Epithelial cell of esophagus (primary cell): ENCODE measurements around the gene SRSF1.

Source experiments
- DNase-seq: peaks from one replicate; pipeline ENCODE4 v3.0.0; 2010; ENCODE audit warnings: low read depth
- H3K4me3 ChIP-seq: 2 replicates; pipeline ENCODE4 v1.5.1; 2011; ENCODE audit warnings: mild to moderate bottlenecking, low read length, control low read depth
- TF ChIP-seq, protein P1 (sequence below): IDR thresholded peaks from 2 replicates; pipeline ENCODE4 v1.5.1; 2011; ENCODE audit warnings: low read depth, mild to moderate bottlenecking, low read length, control low read depth, inconsistent platforms; ENCODE audit not compliant: insufficient read depth; ENCODE audit errors: missing control alignments

Gene SRSF1

DNA sequence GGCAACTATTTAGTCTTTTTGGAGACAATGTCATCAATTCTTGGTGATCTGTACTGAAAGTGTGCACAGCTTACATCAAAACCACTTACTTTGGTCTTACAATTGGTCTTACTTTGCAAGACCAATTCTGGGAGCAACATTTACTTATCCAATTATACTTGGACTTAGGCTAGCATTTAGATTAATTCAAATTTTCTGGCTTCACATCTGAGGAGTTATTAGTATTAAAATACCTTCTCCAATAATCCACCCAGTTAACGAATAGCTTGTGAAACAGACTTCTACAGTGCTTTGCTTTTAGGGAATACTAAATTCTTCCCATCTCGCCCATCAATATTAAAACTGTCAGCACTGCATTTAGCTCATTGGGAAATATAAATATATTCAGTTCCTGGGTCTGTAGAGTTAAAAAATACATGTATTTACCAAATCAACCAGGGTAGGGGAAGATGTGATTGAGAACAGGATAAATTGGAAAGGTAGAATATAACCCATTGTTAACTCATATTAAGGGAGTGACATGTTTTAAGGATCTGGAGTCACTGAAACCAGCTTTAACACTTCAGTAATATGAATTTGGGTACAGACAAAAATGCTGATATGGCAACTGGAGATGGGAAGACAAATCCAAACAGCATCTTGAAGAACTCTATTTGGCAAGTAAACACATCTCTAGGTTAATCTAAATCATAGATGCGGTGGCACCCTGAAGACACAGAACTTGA lies 9.8 kb downstream of the SRSF1 start:
- TF ChIP-seq, protein P1, sequence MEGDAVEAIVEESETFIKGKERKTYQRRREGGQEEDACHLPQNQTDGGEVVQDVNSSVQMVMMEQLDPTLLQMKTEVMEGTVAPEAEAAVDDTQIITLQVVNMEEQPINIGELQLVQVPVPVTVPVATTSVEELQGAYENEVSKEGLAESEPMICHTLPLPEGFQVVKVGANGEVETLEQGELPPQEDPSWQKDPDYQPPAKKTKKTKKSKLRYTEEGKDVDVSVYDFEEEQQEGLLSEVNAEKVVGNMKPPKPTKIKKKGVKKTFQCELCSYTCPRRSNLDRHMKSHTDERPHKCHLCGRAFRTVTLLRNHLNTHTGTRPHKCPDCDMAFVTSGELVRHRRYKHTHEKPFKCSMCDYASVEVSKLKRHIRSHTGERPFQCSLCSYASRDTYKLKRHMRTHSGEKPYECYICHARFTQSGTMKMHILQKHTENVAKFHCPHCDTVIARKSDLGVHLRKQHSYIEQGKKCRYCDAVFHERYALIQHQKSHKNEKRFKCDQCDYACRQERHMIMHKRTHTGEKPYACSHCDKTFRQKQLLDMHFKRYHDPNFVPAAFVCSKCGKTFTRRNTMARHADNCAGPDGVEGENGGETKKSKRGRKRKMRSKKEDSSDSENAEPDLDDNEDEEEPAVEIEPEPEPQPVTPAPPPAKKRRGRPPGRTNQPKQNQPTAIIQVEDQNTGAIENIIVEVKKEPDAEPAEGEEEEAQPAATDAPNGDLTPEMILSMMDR: no peak
- DNase-seq: no peak
- H3K4me3 ChIP-seq: no peak overlapping the region

DNA sequence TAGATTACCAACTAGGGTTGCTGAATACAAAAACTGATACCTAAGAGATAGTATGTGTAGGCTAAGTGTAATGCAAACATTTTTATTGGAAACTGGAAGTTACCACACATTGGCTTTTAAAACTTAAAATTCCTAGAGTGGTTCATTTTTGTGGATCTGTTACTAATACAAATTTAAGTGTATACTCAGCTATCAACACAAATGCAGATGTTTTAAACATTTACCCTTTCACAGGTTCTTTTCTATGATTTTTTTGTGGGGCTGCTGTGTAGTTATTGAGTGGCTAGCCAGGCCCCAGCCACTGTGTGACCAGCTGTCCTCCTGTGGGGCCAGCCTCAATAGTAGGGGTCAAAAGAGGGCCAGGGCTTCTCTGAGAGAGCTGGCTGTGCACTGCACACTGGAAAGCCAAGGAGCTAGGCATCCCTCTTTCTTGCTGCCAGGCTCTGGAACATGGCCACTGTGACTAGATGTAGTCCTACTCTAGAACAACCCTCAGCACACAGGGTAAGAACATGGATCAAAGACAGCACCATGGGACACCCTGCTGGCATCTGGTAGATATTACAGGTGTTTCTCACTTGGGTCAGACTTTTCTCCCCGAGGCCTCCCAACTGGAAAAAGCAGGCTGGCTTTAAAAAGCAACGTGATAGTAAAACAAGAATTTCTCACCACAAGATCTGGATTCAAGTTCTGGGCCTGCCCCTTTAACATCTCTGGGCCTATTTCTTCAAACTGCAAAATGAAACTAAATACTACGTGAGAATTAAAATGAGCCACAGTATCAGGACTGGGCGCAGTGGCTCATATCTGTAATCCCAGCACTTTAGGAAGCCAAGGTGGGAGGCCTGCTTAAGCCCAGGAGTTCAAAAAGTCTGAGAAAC lies 11.7 kb downstream of the SRSF1 start:
- no peak overlapping the region for H3K4me3 ChIP-seq

DNA sequence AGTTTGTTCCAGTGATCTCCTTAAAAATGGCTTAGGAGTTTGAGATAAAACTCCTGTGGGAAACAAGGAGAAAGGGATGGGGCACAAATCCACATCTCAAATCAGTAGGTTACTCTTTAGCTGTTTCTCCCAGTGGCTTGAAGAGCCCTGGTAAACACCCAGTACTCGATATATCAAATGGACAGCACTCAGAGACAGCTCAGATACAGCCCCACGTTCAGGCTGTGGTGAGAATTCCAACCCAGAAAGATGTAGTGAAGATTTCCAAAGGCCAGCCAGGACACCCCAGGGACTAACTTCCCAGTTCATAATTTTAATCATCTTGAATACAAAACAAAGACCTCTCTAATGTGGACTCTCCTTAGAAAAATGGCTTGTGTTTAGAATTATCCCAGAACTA lies 12.6 kb downstream of the SRSF1 start:
- DNase-seq: no peak
- TF ChIP-seq, protein P1: no peak
- no peak overlapping the region for H3K4me3 ChIP-seq

More for the DNA sequence above, 11.7 kb downstream of the SRSF1 start:
- TF ChIP-seq, protein P1: peak; percentile 75
- peak; percentile 74 for DNase-seq

DNA sequence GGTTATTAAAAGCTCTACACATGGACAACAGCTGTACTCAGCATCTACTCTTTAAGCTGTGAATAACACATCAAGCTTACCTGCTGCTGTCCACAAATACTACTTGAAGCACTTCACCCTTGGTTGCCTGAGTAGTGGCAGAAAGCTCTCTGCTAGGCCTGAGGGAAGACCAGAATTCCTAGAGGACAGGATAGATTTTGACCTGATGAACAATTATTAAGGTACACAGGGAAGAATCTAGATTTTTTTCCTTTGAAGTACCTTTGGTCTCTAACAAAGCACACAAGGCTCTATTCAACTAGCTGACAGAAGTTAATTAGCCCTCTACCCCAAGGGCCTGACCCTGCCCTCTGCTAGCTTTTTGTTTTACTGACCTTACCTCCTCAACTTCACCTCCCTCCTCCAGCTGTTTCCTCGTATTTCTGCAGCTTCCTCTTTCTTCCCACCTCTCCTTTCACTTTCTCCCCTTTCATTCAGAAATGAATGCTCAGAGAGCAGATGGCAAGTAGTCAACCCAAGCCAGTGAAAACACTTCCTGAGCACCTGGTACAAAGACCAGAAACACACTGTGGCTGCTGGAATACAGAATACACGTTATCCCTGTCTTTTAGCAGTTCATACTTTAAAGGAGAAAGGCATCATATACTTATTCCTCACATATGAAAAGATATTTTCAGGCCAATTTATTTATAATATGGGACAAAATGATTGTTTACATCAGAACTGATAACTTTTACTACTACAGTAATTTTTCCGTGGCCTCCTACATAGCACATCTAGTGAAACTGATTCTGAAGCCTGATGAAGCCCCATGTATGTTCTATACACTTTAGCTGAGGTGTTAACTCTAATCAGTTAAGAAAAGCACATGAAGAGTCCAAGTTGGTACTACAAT lies 13.3 kb downstream of the SRSF1 start:
- no peak for DNase-seq
- TF ChIP-seq, protein P1: no peak
- no peak overlapping the region for H3K4me3 ChIP-seq

DNA sequence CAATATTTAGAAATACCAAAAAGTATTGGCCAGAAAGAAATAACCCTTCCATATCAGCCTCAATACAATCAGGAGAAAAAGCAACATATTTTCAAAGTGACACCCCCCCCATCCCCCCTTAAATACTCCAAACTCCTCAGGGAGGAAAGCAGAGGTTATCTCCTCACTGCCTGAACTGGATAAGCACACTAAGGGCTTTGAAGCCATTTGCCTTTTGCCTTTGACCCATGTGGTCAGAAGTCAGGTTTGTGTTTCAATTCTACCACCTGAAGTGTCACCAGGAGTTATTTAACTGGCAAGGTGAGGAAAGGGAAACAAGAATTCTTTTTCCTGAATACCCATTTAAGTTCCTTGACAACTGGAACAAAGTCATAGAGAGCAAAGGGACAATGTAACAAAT lies 15.5 kb downstream of the SRSF1 start:
- TF ChIP-seq, protein P1: no peak

DNA sequence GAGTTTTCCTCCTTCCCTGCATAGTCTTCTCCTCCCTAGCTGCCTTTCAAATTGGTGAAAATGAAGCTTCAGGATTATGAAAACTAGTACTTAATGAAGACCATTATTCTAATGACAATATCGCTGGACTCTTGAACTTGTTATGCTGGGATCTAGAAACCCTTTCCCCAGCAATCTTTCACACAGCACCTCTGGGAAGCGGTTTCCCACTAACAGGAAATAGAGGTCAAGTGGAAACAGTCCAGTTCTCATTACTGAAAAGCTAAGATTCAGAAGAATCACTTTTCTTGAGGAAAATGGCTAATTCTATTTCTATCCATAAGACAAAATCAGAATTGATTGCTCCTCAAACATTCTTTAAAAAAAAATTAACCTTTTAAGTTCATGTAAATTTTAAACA lies 17.0 kb downstream of the SRSF1 start:
- TF ChIP-seq, protein P1: no peak
- DNase-seq: no peak
- H3K4me3 ChIP-seq: no peak overlapping the region

More for the DNA sequence above, 15.5 kb downstream of the SRSF1 start:
- DNase-seq: no peak
- H3K4me3 ChIP-seq: no peak overlapping the region
